ENCODE data around the gene FLOT2. TPM values are rescaled to one million over a fixed set of nuclear protein-coding genes. Genes with fewer than 3 reads are reported as not detected.

FLOT2 gene
- total RNA-seq, 1 experiment from 2014 or later = 118 TPM

- no peaks in the 10 kb centered on the region for H3K79me2 ChIP-seq (ENCODE audit: low read depth)
- no peak for TF ChIP-seq EZH2 (IDR thresholded peaks at IDR 0.05; ENCODE audit: low read depth)
- TF ChIP-seq CTCF (conservative IDR thresholded peaks at IDR 0.05) = no peak
- H3K36me3 ChIP-seq (ENCODE audit: low read depth) = no peaks in the 10 kb centered on the region
- no peak overlapping the region for H3K27ac ChIP-seq
- H3K4me3 ChIP-seq = no peak overlapping the region
- H3F3A ChIP-seq (ENCODE audit: insufficient read depth, low read depth) = peaks cover 6% of the 10 kb centered on the region; the same call in 1 of the 2 replicates
- ChIA-PET CTCF (no interaction called here), POLR2A (ENCODE audit: unreplicated experiment) (no interaction called here)
- no peaks in the 10 kb centered on the region for H4K20me1 ChIP-seq (ENCODE audit: insufficient read depth)
- no peak overlapping the region for H3K4me2 ChIP-seq
- no peaks in the 10 kb centered on the region for H3K9me3 ChIP-seq (ENCODE audit: insufficient read depth, low read depth)
- DNase-seq = no peak
- peaks cover 9% of the 10 kb centered on the region; the same call in 1 of the 2 replicates for H3K4me1 ChIP-seq (replicated peaks; ENCODE audit: insufficient read depth)
- no TSS peak for BruUV-seq (replicated peaks)
- H3K27me3 ChIP-seq (ENCODE audit: insufficient read depth, low read depth) = no peaks in the 10 kb centered on the region
- intact Hi-C loops (cut with micrococcal nuclease; ENCODE audit: unreplicated experiment) = no loop called here
- no peaks in the 10 kb centered on the region for H3K9me2 ChIP-seq (ENCODE audit: insufficient read depth)
- H2AFZ ChIP-seq = no peak overlapping the region
Measured at GRCh38 chr17:28874750-28875149, 22.8 kb downstream of the FLOT2 start.

GRCh38 chr17:28873839-28874238 is 23.7 kb downstream of the FLOT2 start:
- ChIA-PET CTCF (no interaction called here), POLR2A (ENCODE audit: unreplicated experiment) (no interaction called here)
- intact Hi-C loops (cut with micrococcal nuclease; ENCODE audit: unreplicated experiment) = no loop called here
- Histone ChIP-seq H2AFZ (no peak overlapping the region), H3K36me3 (ENCODE audit: low read depth) (no peaks in the 10 kb centered on the region), H3K79me2 (ENCODE audit: low read depth) (no peaks in the 10 kb centered on the region), H3K4me1 (replicated peaks; ENCODE audit: insufficient read depth) (peaks cover 9% of the 10 kb centered on the region; the same call in 1 of the 2 replicates), H3K9me3 (ENCODE audit: insufficient read depth, low read depth) (no peaks in the 10 kb centered on the region), H3F3A (ENCODE audit: insufficient read depth, low read depth) (peaks cover 5% of the 10 kb centered on the region; the same call in 1 of the 2 replicates), H3K9me2 (ENCODE audit: insufficient read depth) (no peaks in the 10 kb centered on the region), H3K27me3 (ENCODE audit: insufficient read depth, low read depth) (no peaks in the 10 kb centered on the region), H3K27ac (no peak overlapping the region), H4K20me1 (ENCODE audit: insufficient read depth) (no peaks in the 10 kb centered on the region), H3K4me2 (no peak overlapping the region), H3K4me3 (no peak overlapping the region)
- no peak for DNase-seq
- no TSS peak for BruUV-seq (replicated peaks)
- TF ChIP-seq CTCF (conservative IDR thresholded peaks at IDR 0.05) (no peak), EZH2 (IDR thresholded peaks at IDR 0.05; ENCODE audit: low read depth) (no peak)

- H3K4me2 ChIP-seq = no peak overlapping the region
- no peaks in the 10 kb centered on the region for H3K9me3 ChIP-seq (ENCODE audit: insufficient read depth, low read depth)
- no peaks in the 10 kb centered on the region for H3K36me3 ChIP-seq (ENCODE audit: low read depth)
- no peaks in the 10 kb centered on the region for H3K79me2 ChIP-seq (ENCODE audit: low read depth)
- no peaks in the 10 kb centered on the region for H3F3A ChIP-seq (ENCODE audit: insufficient read depth, low read depth)
- DNase-seq = no peak
- H4K20me1 ChIP-seq (ENCODE audit: insufficient read depth) = no peaks in the 10 kb centered on the region
- intact Hi-C loops (cut with micrococcal nuclease; ENCODE audit: unreplicated experiment) = no loop called here
- no peak overlapping the region for H2AFZ ChIP-seq
- no peak for TF ChIP-seq EZH2 (IDR thresholded peaks at IDR 0.05; ENCODE audit: low read depth)
- TF ChIP-seq CTCF (conservative IDR thresholded peaks at IDR 0.05) = no peak
- BruUV-seq (replicated peaks) = no TSS peak
- ChIA-PET POLR2A (ENCODE audit: unreplicated experiment) (interaction anchor here (0.6 kb wide), 1 partner anchor 160 kb away, joined by 3 read pairs; no protein-coding TSS in a partner anchor), CTCF (no interaction called here)
- no peak overlapping the region for H3K27ac ChIP-seq
- no peaks in the 10 kb centered on the region for H3K9me2 ChIP-seq (ENCODE audit: insufficient read depth)
- no peaks in the 10 kb centered on the region for H3K27me3 ChIP-seq (ENCODE audit: insufficient read depth, low read depth)
- no peak overlapping the region for H3K4me3 ChIP-seq
- peaks cover 7% of the 10 kb centered on the region; the same call in 1 of the 2 replicates for H3K4me1 ChIP-seq (replicated peaks; ENCODE audit: insufficient read depth)
Measured at GRCh38 chr17:28871056-28871579, 26.4 kb downstream of the FLOT2 start.

All from PC-9 (cell line).